Raji (cell line): ENCODE data around the gene MGA.

Source experiments
- POLR2A ChIP-seq: IDR thresholded peaks from 2 replicates; pipeline ENCODE4 v1.6.1; 2011; ENCODE audit warnings: low read depth, low read length, control low read depth; ENCODE audit not compliant: insufficient read depth

Gene MGA

DNA sequence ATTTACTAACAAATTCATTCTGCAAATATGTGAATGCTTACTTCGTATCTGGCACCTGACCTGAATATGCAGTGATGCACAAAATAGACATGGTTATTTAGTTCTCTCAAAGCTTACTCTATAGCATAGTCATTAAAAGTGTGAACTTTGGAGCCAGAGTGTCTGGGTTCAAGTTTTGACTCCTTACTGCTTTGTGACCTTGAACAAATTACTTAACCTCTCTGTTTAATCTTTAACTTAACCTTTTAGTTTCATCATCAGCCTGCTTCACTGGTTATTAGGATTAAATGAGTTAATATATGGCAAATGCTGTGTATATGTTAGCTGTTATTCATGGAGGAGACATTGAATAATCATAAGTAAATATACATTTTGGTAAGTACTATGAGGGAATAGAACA lies 12.1 kb upstream of the MGA start:
- no peak for TF ChIP-seq POLR2A

DNA sequence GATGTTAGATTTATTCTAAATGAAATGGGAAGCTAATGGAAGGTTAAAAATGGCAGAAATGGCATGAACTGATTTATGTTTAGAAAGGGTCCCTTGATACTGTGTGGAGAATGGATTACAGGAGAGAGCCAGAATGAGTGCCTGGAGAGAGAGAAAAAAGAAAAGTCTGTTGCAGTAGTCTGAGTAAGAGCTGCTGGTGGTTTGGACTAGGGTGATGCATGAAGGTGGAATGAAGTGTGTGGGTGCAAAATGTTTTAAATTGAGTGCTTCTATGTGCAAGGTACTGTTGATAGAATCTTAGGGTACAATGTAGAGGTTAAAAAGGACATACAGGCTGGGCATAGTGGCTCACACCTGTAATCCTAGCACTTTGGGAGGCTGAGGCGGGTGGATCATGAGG lies 11.4 kb upstream of the MGA start:
- TF ChIP-seq POLR2A: no peak

DNA sequence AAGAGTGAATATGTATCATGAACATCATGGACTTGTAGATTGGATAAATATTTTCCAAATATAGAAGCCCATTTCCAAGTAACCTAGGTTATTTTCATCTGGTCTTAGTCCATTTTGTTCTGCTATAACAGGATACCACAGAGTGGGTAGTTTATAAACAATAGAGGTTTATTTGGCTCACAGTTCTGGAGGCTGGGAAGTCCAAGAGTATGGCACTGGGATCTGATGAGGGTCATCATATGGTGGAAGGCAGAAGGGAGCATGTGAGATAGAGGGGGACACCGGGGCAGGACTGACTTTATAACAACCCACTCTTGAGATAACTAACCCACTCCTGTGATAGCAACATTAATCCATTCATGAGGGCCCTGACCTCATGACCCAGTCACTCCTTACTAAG lies 9.4 kb upstream of the MGA start:
- no peak for TF ChIP-seq POLR2A

DNA sequence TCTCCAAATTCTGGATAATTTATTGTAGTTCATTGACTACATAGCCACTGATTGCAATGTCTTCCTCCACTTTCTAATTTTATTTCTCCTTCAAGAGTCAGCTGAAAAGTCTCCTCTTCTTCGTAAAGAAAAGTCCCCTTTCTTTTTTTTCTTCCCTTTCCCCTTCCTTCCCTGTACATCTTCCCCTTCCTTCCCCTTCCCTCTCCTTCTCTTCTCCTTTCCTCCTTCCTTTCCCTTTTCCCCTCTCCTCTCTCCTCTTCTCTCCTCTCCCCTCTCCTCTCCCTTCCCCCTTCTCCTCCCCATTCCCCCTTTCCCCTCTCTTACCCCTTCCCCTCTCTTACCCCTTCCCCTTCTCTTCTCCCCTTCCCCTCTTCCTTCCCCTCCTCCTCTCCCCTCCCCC lies 8.8 kb upstream of the MGA start:
- no peak for TF ChIP-seq POLR2A

DNA sequence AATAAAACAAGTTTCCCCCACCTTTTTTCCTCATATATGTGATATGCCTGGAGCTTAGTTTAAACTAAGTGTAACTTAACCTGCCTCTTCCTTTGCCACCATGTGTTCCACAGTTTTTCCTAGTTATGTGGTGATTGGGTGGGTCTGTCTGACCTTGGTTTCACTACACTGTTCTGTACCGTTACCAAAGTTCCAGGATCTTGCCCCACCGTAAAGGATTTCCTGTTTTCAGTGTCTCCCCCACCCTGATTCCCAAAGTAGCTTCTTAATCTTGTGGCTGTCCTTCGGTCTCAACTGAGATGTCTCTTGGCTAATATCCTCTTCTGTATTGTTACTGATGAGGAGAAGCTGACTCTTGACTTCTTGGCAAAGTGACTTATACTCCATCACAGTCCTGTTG lies 6.4 kb upstream of the MGA start:
- no peak for TF ChIP-seq POLR2A

DNA sequence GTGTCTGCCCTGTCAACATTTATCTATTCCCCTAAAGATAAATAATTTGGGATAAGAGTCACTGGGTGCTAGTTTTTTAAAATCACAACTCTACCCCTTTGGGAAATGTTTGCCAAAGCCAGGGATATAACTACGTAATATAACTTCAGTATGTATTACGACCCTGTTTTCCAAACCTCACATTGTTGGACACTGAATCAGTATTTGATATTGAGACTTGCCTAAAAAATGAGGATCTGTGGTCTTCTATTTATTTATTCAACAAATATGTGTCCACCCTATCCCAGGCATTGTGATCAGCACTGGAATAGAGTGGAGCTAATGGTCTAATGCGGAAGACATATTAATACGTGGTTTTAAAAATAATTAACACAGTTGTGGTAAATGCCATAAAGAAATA lies 4.5 kb upstream of the MGA start:
- no peak for TF ChIP-seq POLR2A

DNA sequence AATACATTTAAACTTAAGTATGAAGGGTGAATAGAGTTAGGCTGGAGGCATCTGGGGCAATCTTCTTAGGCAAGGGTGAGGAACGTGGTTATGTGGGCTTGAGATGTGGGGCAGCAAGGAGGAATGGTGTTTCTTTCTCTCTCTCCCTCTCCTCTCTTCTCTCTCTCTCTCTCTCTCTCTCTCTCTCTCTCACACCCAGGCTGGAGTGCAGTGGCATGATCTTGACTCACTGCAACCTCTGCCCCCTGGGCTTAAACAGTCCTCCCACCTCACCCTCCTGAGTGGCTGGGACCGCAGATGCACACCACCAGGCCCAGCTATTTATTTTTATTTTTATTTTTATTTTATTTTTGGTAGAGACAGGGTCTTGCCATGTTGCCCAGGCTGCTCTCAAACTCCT lies 4.0 kb upstream of the MGA start:
- no peak for TF ChIP-seq POLR2A

DNA sequence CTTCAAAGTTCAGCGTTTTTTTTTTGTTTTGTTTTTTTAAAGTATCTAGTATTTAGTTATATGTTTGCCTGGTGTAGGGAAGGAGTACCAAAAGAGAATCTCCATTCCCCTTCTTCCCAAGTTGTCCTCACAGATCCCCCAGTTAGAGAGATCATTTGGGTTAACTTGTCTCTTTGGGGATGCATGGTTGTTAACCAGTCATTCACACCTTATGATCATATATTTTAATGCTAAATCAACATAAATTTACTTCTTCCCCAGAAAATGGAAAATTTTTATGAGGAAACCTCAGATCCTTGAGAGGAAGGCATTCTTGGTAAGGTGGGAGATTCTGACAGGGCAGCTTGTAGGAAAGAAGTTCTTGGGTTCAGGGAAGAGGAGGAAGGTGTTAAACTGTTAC lies 1.5 kb upstream of the MGA start:
- no peak for TF ChIP-seq POLR2A

DNA sequence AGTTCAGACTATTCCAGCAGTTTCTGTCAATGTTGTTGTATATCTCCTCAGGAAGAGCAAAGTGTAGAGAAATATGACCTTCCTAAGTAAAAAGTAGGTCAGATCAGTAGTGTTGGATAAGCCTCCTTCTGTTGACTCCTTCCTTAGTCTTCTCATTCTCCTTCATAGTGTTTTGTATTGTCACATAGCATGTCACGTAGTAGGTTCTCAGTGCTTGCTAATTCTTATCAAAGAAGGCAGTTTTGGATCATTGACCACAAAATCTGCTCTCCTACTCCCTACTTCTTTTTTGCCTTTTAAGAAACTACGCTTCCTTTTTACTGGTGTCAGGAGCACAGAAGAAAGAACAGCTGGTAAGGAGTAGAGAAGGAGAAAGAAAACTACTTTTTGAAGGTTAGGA lies 1.0 kb upstream of the MGA start:
- no peak for TF ChIP-seq POLR2A

DNA sequence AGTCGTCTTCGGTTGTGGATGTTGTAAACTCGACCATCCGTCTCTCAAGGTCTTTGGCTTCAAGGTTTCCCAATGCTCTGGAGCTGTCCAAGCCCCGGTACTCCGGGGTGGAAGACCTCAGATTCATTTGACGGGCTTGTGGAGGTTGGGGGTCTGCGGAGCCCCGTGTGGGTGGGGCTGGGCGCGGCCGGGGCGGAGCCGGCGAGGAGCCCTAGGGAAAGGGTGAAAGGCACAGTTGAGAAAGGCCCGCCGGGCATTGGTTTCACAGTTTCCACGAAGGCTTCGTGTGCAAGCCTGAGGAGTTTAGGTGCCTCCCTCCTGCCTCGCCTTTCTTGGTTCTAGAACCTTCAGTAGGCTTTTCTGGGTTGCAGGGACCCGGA lies 360 bp upstream of the MGA start:
- no peak for TF ChIP-seq POLR2A

DNA sequence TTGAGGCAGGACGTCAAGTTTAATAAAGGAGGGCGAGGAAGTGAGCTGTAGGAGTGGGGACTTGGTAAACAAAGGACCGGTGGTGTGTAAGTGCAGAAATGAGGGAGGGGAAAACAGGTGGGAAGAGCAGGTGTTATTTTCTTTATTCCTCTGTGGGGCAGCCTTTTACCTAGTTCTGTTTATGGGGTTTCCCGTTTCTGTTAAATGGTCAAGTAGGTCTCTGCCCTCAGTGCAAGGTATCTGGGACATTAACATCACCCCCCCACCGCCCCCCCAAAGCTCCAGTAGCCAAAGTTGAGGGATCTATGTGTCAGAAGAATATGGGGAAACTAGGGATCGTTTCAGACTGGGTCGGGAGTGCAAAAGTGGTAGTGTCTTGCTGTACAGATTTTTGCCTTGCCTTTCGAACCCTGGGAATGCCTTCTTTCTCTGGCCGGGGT lies 893 bp downstream of the MGA start:
- no peak for TF ChIP-seq POLR2A

DNA sequence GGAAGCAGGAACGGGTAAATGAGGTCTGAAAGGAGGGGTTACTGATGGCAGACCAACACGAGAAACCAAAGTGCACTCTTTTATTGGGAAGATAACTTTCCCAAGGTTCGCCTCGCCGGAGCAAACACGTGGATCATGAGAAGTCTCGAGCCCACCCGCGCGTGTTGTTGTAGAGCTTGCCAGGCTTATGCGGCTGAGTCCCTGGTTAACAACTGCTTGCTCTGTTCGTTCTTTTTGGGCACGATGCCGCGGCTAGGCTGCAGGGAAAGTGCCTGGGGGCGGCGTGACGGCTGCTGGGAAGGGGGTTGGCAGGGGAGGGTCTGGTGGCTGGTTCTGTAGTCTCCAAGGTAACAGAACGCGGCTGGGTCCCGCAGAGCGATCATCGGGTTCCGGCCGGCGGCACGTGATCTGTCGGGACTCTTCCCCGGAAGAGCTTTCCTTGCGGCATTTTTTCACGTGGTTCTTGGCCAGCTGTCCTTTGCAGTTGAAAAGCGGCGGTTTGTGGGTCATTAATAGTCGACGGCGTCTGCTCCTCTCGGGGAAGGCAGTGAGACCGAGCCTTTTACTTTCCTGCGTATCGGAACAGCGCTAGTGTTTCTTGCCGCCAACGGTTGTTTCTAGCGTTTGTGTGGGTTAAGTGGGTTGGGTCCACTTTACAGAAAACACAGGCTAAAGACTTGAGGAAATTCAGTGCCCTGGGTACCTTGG lies 1.5 kb downstream of the MGA start:
- peak; percentile 53; the same call in 1 of the 2 replicates for TF ChIP-seq POLR2A

DNA sequence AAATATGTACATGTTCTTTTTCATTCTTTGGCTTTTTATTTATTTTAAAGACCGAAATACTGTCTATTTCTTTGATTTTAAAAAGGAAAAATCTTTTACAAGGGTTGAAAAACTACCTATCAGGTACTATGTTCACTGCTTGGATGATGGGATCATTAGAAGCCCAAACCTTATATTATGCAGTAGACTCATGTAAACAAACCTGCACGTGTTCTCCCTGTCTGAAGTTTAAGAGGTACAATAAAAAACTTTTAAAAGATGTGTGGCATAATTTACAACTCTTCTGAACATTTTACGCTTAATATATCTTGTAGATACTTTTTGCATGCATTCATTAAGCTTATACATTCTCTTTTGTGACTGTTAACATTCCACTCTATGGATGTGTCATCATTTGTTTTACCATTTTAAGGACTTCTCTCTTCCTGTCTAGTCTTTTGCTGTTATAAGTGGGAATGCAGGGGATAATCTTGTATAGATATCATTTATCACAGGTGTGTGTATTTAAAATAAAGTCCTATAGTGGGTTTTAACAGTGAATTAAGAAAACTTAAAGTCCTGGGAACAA lies 6.2 kb downstream of the MGA start:
- TF ChIP-seq POLR2A: no peak

DNA sequence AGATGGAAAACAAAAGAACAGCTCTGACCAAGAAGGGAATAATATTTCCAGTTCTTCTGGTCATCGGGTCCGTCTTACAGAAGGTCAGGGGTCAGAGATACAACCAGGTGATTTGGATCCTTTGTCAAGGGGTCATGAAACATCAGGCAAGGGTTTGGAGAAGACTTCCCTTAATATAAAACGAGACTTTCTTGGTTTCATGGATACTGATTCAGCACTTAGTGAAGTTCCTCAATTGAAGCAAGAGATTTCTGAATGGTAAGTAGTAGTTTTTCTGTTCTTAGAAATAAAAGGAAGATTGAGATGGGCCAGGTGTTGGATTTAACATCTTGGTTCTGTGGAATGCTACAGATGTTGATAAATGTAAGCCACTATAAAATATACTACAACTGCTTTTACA lies 9.5 kb downstream of the MGA start:
- no peak for TF ChIP-seq POLR2A

DNA sequence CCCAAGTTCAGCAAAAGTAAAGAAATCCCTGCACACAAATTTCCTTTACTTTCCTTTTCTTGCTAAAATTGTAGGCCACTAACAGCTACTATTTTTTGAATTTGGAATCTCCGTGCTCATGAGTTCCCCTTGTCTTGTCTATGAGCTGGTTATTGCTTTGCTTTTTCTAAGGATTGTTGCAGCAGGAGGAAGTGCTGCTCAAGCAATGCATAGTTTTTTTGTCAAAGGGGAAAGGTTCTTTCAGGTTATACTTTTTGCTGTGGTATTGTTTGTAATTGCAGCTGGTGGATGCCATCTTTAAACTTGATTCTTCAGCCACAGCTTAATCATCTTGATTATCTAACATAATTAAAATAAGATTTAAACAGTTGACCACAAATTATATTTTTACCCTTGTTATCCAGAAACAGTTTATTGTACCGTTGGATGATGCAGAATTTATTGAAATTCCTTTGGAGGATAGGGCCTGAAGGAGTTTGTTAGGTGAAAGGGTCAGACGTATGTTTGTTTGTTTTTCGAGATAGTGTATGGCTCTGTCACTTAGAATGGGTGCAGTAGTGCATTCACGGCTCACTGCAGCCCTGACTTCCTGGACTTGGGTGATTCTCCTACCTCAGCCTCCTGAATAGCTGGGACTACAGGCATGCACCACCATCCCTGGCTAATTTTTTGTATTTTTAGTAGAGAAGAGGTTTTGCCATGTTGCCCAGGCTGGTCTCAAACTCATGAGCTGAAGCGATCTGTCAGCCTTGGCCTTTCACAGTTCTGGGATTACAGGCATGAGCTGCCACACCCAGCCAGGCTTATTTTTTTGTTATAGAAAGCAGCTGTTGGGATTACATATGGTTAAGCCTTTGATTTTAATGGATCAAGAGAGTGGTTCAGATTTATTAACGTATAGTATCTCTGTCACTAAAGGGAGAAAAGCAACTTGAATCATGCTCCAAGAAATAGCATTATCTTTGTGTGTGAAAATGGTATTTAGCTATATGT lies 11.7 kb downstream of the MGA start:
- no peak for TF ChIP-seq POLR2A

DNA sequence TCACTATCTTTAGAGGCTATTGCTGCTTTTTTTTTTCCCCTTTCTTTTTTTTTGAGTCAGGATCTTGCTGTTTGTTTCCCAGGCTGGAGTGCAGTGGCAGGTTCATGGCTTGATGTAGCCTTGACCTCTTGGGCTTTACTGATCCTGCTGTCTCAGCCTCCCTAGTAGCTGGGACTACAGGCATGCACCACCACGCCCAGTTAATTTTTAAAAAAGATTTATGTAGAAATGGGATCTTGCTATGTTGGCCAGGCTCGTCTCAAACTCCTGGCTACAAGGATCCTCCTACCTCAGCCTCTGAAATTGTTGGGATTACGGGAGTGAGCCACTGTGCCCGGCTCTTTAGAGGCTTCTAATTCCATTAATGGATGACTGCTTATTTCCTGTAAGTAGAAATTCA lies 15.1 kb downstream of the MGA start:
- TF ChIP-seq POLR2A: no peak
